ENCODE measurements around the gene ARL9.

DNA sequence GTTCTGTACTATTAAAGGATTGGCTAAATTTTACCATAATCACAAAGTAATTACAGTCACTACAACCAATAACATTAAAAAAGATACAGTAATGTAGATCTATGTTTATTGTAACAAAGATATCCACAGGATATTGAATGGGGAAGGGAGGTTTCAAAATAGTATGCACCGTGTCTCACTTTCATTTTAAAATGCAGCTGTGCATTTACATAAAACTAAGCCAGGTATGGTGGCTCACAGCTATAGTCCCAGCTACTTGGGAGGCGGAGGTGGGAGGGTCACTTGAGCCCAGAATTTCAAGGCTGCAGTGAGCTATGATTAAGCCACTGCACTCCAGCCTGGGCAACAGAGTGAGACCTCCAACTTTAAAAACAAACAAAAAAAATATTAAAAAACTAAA lies 29.7 kb upstream of the ARL9 start:
- TF ChIP-seq TSHZ2 (CRISPR knock-in tag; IDR thresholded peaks at IDR 0.05) (no peak), OSR1 (CRISPR knock-in tag; IDR thresholded peaks at IDR 0.05) (no peak)
- TF ChIP-seq, protein P1, sequence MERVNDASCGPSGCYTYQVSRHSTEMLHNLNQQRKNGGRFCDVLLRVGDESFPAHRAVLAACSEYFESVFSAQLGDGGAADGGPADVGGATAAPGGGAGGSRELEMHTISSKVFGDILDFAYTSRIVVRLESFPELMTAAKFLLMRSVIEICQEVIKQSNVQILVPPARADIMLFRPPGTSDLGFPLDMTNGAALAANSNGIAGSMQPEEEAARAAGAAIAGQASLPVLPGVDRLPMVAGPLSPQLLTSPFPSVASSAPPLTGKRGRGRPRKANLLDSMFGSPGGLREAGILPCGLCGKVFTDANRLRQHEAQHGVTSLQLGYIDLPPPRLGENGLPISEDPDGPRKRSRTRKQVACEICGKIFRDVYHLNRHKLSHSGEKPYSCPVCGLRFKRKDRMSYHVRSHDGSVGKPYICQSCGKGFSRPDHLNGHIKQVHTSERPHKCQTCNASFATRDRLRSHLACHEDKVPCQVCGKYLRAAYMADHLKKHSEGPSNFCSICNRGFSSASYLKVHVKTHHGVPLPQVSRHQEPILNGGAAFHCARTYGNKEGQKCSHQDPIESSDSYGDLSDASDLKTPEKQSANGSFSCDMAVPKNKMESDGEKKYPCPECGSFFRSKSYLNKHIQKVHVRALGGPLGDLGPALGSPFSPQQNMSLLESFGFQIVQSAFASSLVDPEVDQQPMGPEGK (CRISPR knock-in tag; IDR thresholded peaks at IDR 0.05; ENCODE audit: borderline replicate concordance), result no peak

Measured in SK-N-SH treated with all-trans-retinoic acid at 6 μM for 48 hours (cell line).